ENCODE results near the gene FBLN5. TPM values are rescaled to one million over a fixed set of nuclear protein-coding genes. Genes with fewer than 3 reads are reported as not detected.

FBLN5 gene
- total and polyA plus RNA-seq, 9 of the 15 experiments (the other 6 are each of a cell fraction or from before 2014, with no cell fraction given), result 0.11 to 0.22 TPM; not detected in 7

DNA sequence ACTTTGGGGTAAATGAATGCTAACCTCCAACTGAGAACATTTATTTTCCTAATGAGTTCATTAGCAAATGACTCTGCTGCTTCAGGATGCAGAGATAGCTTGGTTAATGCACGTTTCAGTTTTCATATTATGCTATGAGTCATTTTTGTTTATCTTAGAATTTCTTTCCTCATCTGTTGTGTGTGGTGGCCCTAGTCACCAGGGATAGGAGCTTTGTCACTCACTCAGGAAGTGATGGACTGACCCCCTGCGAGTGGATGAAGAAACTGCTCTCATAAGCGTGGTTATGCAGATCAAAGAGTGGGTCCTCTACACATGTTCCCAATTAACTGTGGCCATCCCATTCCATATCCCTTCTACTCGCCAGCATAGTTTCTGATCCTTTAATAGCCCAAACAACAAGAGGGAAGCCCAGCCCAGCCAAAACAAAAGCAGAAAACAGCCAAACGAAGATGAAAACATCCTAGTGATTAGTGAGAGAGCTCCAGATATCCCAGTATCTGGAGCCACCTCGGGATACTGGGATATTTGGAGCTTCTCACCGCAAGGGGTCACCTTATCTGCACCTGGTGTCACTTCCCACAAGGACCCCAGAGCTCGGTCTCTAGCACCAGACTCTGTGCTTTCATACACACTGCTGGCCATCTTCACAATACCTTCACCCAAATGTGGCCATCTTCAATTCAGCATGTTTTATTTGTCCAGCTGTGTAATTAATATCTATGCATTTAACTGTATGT is 88.8 kb downstream of the FBLN5 start (continued):
- TF ChIP-seq JUND (IDR thresholded peaks at IDR 0.05; ENCODE audit: borderline replicate concordance, low read depth, low read length) (peak; percentile 79; the same call in 1 of the 2 replicates), JUND (tag; IDR thresholded peaks at IDR 0.05; ENCODE audit: borderline replicate concordance, low read depth, low read length) (peak; percentile 85; the same call in 2 of the 3 replicates), SRSF3 (IDR thresholded peaks at IDR 0.05; ENCODE audit: insufficient read depth, low read length) (no peak), ZNF589 (CRISPR knock-in tag; IDR thresholded peaks at IDR 0.05; ENCODE audit: low read depth) (no peak), RAD21 (CRISPR knock-in tag; conservative IDR thresholded peaks at IDR 0.05 in 1 of 2, IDR thresholded peaks at IDR 0.05 in 1 of 2) (peak; percentile 63 to 80), NR2C2 (CRISPR knock-in tag; IDR thresholded peaks at IDR 0.05) (no peak), NR2C2 (tag; IDR thresholded peaks at IDR 0.05) (no peak), RHOXF2B (CRISPR knock-in tag; conservative IDR thresholded peaks at IDR 0.05) (no peak), ETV5 (CRISPR knock-in tag; IDR thresholded peaks at IDR 0.05; ENCODE audit: low read depth) (no peak), KDM1A (IDR thresholded peaks at IDR 0.05) (no peak), TRIM24 (IDR thresholded peaks at IDR 0.05) (no peak), HSF4 (CRISPR knock-in tag; IDR thresholded peaks at IDR 0.05; ENCODE audit: borderline replicate concordance) (no peak), KLF13 (tag; IDR thresholded peaks at IDR 0.05; ENCODE audit: borderline replicate concordance, low read depth) (no peak), NRF1 (conservative IDR thresholded peaks at IDR 0.05 in 1 of 2, IDR thresholded peaks at IDR 0.05 in 1 of 2) (no peak), BHLHE40 (IDR thresholded peaks at IDR 0.05; ENCODE audit: low read length) (peak; percentile 67), SRSF9 (IDR thresholded peaks at IDR 0.05; ENCODE audit: borderline replicate concordance, low read depth, low read length) (no peak)
- TF ChIP-seq, protein P1, sequence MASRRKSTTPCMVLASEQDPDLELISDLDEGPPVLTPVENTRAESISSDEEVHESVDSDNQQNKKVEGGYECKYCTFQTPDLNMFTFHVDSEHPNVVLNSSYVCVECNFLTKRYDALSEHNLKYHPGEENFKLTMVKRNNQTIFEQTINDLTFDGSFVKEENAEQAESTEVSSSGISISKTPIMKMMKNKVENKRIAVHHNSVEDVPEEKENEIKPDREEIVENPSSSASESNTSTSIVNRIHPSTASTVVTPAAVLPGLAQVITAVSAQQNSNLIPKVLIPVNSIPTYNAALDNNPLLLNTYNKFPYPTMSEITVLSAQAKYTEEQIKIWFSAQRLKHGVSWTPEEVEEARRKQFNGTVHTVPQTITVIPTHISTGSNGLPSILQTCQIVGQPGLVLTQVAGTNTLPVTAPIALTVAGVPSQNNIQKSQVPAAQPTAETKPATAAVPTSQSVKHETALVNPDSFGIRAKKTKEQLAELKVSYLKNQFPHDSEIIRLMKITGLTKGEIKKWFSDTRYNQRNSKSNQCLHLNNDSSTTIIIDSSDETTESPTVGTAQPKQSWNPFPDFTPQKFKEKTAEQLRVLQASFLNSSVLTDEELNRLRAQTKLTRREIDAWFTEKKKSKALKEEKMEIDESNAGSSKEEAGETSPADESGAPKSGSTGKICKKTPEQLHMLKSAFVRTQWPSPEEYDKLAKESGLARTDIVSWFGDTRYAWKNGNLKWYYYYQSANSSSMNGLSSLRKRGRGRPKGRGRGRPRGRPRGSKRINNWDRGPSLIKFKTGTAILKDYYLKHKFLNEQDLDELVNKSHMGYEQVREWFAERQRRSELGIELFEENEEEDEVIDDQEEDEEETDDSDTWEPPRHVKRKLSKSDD (conservative IDR thresholded peaks at IDR 0.05; ENCODE audit: low read length), result no peak
- TF ChIP-seq, protein P2, sequence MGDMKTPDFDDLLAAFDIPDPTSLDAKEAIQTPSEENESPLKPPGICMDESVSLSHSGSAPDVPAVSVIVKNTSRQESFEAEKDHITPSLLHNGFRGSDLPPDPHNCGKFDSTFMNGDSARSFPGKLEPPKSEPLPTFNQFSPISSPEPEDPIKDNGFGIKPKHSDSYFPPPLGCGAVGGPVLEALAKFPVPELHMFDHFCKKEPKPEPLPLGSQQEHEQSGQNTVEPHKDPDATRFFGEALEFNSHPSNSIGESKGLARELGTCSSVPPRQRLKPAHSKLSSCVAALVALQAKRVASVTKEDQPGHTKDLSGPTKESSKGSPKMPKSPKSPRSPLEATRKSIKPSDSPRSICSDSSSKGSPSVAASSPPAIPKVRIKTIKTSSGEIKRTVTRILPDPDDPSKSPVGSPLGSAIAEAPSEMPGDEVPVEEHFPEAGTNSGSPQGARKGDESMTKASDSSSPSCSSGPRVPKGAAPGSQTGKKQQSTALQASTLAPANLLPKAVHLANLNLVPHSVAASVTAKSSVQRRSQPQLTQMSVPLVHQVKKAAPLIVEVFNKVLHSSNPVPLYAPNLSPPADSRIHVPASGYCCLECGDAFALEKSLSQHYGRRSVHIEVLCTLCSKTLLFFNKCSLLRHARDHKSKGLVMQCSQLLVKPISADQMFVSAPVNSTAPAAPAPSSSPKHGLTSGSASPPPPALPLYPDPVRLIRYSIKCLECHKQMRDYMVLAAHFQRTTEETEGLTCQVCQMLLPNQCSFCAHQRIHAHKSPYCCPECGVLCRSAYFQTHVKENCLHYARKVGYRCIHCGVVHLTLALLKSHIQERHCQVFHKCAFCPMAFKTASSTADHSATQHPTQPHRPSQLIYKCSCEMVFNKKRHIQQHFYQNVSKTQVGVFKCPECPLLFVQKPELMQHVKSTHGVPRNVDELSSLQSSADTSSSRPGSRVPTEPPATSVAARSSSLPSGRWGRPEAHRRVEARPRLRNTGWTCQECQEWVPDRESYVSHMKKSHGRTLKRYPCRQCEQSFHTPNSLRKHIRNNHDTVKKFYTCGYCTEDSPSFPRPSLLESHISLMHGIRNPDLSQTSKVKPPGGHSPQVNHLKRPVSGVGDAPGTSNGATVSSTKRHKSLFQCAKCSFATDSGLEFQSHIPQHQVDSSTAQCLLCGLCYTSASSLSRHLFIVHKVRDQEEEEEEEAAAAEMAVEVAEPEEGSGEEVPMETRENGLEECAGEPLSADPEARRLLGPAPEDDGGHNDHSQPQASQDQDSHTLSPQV (IDR thresholded peaks at IDR 0.05), result no peak
- TF ChIP-seq, protein P3, sequence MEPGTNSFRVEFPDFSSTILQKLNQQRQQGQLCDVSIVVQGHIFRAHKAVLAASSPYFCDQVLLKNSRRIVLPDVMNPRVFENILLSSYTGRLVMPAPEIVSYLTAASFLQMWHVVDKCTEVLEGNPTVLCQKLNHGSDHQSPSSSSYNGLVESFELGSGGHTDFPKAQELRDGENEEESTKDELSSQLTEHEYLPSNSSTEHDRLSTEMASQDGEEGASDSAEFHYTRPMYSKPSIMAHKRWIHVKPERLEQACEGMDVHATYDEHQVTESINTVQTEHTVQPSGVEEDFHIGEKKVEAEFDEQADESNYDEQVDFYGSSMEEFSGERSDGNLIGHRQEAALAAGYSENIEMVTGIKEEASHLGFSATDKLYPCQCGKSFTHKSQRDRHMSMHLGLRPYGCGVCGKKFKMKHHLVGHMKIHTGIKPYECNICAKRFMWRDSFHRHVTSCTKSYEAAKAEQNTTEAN (CRISPR knock-in tag; IDR thresholded peaks at IDR 0.05), result no peak

Data from K562 (cell line).